CD1c-positive myeloid dendritic cell (primary cell): ENCODE results near the gene SRP9.
"Not testable (repeated sequence)": the region's sequence is repeated elsewhere in the genome, so short reads cannot be mapped to it uniquely, and the experiment has no call there.

Experiments
- DNase-seq: peaks from one replicate; pipeline ENCODE4 v3.0.0-alpha.2; 2016; ENCODE audit errors: extremely low spot score

SRP9 gene

DNA sequence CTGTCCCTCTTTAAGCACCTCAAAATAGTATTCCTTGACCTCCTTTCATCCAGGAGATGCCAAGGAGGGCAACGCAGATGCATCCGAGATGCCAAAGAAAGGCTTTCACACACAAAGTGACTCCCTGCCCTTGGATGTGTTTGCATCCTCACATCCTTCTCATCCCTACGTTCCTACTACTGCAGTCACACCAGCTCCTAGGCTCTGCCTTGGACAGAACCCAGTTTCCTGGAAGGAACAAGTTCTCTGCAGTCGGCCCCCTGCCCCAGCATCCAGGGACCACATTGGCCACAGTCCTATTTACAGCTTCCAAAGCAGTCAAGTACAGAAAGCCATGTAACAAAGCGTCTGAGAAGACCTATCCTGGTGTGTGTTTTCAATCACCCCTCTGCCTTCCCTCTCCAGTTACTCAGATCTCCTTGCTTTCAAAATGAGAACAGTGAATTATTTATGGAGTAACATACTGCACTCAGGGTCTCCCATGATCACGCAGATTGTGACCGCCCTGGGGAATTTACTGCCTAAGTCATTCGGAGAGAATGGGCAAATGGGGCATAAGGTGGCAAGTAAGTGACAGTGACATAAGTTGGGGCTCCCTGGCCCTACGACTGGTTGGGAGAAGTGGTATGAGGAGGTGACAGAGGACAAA, 21.8 kb upstream of the SRP9 start:
- no peak for DNase-seq

DNA sequence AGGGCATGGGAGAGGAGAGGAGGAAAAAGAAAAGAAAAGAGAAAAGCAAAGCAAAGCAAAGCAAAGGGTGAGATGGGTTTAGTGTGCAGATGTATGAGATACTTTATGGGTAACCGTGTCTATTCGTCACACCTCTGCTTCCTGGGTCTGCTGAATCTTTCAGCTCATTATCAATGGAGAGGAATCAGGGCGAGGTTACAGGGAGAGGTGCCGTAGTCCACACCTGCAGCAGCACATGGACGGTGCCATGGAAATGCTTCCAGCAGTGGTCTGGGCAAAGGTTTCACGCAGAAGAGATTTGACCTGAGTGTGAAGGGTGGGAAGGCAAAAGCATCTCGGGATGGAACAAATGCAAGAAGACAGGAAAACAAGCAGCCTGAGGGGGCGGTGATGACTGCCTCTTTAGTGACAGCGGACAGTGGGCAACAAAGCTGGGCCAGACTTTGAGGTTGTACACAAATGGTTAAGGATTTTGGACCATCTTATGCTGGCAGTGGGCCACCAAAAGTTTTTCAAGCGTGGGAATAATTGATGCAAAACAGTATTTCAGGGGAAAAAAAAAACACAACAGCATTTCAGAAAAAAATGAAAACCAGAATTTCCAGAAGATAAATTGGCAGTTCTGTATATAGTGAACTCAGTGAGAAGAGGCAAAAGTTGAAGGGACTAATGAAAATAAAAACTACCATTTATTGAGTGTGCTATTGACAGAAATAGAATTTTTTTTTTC, 19.5 kb upstream of the SRP9 start:
- DNase-seq: no peak

DNA sequence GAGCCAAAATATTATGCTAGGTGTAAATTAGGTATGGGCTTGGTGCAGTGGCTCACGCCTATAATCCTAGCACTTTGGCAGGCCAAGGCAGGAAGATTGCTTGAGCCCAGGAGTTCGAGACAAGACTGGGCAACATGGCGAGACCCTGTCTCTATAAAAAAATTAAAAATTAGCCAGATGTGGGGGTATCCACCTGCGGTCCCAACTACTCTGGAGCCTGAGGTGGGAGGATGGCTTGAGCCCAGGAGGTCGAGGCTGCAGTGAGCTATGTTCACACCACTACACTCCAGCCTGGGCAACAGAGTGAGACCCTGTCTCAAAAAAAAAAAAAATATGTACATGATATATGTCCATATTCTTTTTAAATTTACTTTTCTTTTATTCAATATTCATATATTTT, 17.7 kb upstream of the SRP9 start:
- DNase-seq: not testable (repeated sequence)

DNA sequence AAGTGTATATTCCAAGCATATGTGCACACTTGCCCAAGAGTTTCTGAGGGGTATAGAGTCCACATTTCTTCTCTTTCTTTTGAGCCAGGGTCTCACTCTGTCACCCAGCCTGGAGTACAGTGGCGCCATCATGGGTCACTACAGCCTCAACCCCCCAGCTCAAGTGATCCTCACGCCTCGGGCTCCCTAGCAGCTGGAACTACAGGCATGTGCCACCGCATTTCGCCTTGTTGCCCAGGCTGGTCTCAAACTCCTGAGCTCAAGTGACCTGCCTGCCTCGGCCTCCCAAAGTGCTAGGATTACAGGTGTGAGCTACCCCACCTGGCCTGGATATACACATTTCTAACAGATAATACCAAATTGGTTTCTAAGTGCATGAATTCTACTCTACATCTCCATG, 17.1 kb upstream of the SRP9 start:
- no peak for DNase-seq

DNA sequence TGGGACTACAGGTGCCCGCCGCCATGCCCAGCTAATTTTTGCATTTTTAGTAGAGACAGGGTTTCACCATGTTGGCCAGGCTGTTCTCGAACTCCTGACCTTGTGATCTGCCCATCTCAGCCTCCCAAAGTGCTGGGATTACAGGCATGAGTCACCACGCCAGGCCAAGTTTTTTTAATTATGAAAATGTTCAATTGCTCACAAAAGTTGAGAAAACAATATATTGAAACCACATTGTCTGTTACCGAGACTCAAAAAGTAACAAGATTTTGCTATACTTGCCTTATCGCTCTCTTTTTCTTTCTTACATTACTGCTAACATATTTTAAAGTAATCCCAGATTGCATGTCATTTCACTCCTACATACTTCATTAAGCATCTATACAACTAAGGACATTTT, 16.2 kb upstream of the SRP9 start:
- not testable (repeated sequence) for DNase-seq

DNA sequence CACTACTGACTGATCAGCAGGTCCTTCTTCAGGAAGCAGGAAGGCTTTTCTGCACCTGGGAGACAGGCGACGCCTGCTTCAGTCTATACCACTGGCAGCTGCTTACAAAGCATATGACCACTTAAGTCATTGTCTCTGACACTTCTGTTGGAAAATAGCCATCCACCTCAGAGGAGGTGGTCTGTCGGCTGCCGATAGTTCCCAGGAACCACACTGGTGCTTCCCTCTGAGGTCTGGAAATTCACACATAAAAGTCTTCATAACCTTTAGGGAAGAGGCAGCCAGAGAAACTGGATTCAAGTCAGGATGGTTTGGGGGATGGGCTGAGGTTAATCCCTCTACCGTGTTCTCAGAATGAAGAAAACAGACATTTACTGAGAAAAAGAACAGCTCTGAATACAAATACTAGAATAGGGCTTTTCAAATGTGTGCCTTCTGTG, 15.6 kb upstream of the SRP9 start:
- DNase-seq: no peak

DNA sequence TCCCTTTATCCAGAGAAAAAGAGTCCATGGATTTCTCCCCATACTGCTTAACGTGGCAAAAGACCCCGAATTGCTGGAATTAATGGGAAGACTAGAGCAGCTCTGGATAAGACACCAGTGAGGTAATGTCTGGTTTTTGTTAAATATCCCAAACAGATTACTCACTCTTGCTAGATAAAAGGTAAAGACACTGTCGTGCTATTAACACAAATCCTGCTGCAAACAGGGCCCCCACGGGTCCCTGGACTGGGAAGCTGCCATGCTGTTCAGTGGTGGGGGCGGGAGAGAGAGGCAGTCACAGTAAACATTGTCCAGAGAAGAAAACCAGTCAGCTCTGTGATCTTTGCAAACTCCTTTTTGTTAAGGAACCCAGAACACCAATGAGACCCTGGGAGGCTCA, 15.2 kb upstream of the SRP9 start:
- no peak for DNase-seq

DNA sequence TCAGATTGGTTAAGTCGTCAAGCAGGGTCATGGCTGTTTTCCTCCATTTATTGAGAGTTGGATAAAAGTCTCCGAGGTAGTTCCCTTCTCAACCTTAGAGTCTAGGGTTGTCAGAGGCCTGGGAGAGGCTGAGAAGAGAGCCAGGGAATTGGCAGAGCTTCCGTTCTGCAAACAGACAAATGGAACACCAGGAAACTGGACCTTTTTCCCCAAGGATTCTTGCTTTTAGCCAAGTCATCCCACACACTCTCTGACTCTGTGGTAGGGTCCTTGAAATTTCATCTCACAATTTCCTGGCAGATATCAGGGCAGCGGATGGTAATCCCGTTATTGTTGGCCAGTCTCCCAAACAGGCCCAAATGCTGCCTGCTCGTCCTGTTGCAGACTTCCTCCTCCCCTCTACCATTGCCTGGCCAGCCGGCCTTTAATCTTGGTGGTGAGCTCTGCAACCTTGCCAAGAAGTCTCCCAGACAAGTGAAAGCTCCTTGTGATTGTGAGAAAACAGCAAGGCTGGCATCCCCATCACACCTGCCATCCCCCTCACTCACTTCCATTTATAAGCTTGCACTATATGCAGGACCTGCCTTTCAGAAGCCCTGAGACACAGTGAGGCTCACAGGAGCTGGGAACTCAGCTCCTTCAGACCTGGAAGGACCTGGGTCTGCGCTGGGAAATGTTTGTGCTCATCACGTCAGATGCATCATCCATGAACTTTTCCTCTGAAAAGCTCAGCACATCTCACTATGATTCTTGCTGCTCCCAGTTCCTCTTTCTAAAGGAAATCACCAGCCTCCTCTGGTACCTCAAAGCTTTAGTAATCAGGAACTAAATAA, 13.7 kb upstream of the SRP9 start:
- peak; percentile 74 for DNase-seq

DNA sequence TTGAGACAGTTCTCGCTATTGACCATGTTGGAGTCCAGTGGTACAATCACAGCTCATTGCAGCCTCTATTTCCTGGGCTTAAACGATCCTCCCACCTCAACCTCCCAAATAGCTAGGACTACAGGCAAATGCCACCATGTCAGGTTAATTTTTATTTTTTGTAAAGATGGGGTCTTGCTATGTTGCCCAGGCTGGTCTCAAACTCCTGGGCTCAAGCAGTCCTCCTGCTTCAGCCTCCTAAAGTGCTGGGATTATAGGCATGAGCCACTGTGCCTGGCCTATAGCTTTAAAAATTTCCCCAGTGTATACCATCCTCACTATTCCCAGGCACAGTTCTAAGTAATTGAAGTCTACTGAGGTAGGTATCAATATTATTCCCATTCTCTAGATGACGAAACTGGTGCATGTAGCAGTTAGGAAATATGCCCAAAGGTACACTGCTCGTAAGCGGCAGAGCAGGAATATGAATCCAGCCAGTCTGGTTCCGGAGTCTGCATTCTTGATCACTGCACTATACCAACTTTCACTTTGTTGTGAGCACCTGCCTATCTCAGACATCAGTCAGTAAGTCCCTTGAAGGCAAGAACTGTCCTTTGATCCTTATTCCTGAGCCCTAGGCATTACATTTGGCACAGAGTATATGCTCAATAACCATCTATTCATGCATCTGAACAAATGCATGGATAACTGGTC, 11.5 kb upstream of the SRP9 start:
- DNase-seq: no peak

DNA sequence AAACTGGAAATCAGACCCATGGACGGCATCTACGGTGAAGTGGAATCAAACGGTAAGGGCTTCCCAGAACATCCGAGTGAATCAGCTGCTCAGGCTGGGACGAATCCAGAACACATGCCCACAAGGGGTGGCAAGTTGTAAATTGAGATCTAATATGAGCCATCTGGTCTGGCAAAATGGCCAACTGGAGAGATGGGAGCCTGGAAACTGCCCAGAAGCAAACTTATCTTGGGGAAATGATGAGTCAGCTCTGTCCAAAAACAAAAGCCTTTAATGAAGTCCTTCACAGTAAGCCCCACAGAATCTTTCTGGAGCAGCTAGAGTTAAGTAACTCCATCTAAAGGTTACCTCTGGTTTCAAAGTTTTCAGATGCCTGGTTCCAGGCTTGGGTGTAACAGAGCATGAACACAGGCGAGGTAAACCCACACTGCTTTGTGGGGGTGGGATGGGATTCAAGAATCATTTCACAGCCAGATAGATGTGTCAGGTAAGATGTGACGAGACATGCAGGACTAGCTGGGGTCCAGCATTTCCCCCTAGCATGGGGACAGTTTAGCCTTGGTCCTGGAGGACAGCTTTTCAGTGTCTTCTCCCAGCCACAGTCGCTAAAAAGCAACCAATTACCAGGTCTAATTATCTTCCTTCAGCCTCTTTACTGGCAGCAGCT, 10.5 kb upstream of the SRP9 start:
- DNase-seq: no peak

DNA sequence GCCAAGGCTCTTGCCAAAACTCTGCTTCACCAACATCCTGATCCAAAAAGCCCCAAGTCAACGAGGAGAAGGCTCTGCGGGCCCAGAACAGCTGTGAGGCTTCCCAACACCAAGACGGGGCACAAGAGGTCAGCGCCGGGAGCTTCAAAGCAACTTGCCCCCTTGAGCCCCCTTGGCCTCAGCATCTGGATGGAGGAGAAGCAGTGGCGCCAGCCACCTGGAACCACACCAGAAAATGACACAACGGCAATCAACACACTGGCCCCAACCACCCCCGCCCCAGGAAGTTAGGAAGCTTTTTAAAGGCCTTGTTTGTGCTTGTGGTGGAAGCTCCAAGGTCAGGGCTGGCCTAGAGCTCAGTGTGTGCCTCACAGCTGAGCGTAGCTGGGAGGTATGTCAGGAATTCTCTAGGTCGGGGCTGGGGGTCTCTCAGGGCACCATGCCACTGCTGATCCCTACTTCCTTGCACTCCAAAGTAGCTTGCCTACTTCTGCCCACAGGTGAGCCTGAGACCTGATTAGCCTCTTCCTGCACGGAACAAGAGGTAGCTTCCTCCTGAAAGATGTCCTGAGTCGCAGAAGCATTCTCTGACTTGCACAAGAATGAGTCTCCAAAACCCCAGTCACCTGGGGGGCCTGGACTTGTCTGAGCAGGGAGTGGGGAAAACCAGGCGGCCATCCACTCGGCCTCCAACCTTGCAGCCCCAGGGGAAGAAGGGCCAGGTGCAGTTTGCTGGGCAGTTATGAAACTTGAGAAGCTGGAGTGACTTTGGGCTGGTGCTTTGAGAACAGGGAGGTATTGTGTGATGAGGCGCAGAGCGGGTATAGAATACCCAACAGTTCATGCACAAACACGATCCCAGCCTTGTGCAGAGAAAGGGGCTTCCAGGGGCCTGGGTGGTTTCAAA, 9.7 kb upstream of the SRP9 start:
- no peak for DNase-seq

DNA sequence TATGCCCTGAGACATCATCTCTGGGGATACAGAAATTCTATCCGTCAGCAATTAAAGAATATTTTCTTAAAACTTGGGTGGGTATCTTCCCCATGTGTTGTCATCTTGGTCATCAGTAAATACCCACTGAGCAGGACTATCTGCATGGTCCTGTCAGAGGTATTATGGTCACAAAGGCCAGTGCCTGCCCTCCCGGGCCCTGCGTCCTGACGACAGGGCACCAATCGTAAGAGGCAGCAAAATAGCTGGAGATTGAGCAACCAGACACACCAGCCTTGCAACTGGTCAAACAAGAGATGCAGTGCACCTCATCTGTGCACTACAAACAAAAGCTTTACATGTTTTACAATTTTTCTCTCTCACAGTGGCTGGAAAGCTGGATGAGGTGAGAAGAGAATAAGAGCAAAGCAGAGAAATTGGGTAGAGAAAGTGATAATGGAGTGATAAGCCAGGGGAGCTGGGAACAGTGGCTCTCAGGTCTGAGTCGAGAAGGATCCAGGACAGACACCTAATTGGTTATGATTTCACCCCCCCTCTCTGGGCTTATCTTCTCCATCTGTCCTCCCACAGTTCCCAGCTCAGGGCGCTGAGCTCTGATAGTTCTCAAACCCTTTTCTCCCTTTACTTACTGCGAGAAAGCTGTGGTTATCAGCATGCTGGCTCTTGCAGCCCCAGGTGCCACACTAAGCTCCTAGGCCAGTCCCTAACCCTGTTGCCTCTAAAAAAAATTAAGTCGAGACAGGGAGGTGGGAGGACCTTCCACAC, 8.8 kb upstream of the SRP9 start:
- no peak for DNase-seq

DNA sequence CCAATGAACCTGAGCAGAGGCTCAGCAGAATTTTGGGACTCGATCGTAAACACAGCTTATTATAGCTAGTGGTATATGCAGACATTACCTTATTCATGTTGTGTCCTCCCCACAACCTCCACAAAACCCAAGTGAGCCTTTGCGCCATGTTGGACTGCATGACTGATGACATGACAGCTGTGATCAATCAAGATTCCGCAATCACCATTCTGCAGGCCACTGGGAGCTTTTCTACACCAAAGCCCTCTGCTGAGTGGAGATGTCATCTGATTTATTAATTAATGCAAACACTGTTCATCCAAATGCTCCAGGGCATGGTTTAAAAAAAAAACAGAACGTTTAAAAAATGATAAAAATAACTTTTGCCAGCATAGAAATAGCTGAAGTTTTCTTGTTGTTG, 7.9 kb upstream of the SRP9 start:
- no peak for DNase-seq

DNA sequence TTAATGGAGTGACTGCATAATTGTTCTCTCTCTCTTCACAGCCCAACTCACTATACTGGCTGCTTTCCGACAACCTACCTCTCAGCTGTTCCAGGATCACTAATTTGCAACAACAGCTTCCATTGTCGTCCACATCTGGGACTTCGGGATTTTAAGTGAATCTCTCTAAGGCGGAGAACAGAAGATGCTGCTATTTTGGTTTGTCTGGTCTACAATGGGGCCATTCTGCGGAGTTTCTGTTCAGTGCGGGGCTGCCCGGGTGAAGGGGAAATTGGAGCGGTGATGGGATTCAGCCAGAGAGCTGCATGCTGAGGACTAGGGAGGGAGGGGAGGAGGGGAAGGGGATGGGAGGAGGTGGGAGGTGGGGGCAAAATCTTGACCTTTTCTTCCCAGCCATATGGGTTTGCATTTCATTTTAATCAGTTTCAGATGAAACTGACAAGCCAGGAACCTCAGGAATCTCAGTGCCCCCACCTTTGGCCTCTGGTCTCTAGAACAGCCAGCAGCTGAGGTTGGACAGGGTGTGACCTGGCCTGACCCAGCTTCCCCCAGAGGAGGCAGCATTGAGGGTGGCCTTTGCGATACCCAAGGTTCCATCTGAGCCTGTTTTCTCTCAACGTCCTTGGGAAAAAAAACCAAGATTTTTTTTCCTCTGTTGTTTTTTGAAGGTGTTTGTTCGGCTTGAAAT, 6.9 kb upstream of the SRP9 start:
- no peak for DNase-seq

DNA sequence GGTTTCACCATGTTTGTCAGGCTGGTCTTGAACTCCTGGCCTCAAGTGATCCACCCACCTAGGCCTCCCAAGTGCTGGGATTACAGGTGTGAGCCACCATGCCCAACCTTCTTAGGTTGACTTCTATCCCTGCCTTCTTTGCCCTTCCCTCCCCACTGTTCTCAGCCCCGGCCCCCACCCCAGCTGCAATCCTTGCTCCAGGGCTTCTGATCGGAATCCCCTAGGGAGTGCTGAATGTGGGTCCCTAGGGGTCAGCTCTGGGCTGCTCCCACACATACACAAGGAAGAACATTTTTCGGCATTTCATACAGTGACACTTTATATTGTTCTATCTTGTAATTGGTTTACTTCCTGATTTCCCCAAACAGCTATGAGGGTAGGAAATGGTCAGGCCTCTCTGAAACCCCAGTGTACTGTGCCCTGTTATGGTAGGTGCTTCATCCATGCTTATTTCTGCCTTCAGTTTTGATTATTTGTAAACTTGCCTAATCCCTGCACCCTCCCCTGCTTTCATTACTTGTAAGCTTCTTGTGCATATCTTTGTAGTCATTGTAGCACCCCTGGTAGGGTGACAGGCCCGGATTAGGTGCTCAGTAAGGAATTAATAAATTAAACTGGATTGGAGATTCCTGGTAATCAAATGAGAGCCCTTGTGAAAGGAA, 5.8 kb upstream of the SRP9 start:
- DNase-seq: no peak

DNA sequence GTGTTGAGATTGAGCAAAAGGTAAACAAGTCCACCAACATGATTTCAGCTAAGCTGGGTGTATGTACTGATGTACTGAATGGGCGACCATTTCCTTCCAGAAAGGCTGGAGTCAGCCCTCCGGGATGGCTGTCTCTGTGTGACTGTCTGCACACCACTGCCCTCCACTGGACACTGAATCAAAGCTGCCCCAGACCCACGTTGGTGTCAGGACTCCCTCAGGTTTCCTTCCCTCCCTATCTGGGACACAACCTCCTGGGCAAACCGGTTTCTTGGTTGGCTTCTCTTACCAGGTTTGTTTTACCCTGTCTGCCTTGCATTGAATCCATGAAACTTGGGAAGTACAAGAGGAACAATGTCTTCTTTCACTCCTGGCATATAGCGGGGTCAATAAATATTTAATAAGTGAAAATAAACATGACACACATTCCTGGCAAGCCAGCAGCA, 5.3 kb upstream of the SRP9 start:
- peak; percentile 76 for DNase-seq

DNA sequence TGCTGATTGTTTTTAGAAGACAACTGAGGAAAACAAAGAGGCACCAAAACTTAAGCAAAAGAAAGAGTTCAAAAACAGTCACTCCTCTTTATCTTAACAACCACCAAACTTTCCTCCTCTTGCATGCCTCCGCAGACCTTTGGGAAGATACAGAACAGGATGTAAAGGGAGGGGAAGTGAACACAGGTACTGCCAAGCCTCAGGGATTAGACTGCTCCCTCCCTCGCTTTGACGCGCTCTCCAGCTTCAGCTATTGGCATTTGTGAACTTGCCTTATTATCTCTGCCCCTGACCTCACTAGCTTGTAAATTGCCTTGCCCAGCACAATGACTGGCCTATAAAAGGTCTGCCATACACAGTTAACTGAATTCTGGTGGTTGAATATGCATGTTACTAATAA, 4.8 kb upstream of the SRP9 start:
- no peak for DNase-seq

DNA sequence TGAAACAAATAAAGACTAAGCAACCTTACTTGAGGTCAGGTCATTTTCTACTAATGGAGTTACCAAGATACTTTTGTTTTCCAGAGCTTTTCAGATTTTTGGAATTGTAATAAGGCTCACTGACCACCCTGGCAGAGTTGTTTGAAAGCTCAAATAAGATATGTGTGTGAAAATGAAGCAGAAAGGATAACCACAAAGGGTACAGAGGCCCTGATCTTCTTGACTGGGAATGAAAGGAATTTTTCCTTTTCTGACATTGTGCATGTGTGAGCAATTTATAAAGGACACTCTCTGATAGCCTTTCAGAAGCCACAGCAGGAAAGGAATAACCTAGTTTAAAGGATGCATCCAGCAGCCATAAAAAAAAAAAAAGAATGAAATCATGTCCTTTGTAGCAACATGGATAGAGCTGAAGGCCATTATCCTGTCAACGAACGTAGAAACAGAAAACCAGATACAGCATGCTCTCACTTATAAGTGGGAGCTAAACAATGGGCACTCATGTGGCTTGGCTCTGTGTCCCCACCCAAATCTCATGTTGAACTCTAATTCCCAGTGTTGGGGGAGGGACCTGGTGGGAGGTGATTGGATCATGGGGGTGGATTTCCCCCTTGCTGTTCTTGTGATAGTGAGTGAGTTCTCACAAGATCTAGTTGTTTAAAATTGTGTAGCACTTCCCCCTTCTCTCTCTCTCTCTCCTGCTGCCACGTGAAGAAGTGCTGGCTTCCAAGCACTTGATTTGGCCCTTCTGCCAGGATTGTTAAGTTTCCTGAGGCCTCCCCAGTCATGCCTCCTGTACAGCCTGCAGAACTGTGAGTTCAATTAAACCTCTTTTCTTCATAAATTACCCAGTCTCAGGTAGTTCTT, 3.1 kb upstream of the SRP9 start:
- DNase-seq: no peak
